Measurements from ENCODE around the gene KCNQ1. TPM values are rescaled to one million over a fixed set of nuclear protein-coding genes. Genes with fewer than 3 reads are reported as not detected.

The KCNQ1 gene
- total RNA-seq, 1 experiment from 2014 or later, result 1.0 TPM

GRCh38 chr11:2737226-2737590 lies 292.4 kb downstream of the KCNQ1 start:
- Histone ChIP-seq H3K4me1 (peaks cover 32% of the 10 kb centered on the region), H3K4me3 (ENCODE audit: low read depth, low read length) (no peak overlapping the region), H3K9me3 (no peaks in the 10 kb centered on the region), H3K36me3 (ENCODE audit: control insufficient read depth, insufficient read depth, low read length) (no peaks in the 10 kb centered on the region), H3K27me3 (replicated peaks; ENCODE audit: control insufficient read depth, insufficient read depth, low read length) (no peaks in the 10 kb centered on the region)
- ChIA-PET CTCF (no interaction called here), POLR2A (no interaction called here)
- Mint-ChIP-seq H3K27me3 (ENCODE audit: insufficient read depth, unreplicated experiment) (no peaks in the 10 kb centered on the region), H3K9me3 (ENCODE audit: unreplicated experiment) (no peaks in the 10 kb centered on the region), H3K27ac (ENCODE audit: unreplicated experiment) (peak overlapping the region; percentile 73), H3K4me3 (ENCODE audit: unreplicated experiment) (no peak overlapping the region), H3K36me3 (ENCODE audit: insufficient read depth, unreplicated experiment) (no peaks in the 10 kb centered on the region), H3K4me1 (ENCODE audit: low read depth, unreplicated experiment) (peaks cover 27% of the 10 kb centered on the region)
- no TSS peak for BruUV-seq (replicated peaks)
- TF ChIP-seq CTCF (IDR thresholded peaks at IDR 0.05; ENCODE audit: insufficient read depth in 1 of 2, low read depth in 1 of 2, low read length in 1 of 2, severe bottlenecking in 1 of 2, unreplicated experiment in 1 of 2), result no peak
- intact Hi-C loops (cut with micrococcal nuclease; ENCODE audit: unreplicated experiment), result no loop called here
- DNase-seq, result no peak

GRCh38 chr11:2737866-2738265 lies 293.1 kb downstream of the KCNQ1 start:
- Histone ChIP-seq H3K27me3 (replicated peaks; ENCODE audit: control insufficient read depth, insufficient read depth, low read length) (no peaks in the 10 kb centered on the region), H3K36me3 (ENCODE audit: control insufficient read depth, insufficient read depth, low read length) (no peaks in the 10 kb centered on the region), H3K4me3 (ENCODE audit: low read depth, low read length) (no peak overlapping the region), H3K9me3 (no peaks in the 10 kb centered on the region), H3K4me1 (peaks cover 34% of the 10 kb centered on the region)
- ChIA-PET CTCF (no interaction called here), POLR2A (no interaction called here)
- Mint-ChIP-seq H3K4me1 (ENCODE audit: low read depth, unreplicated experiment) (peaks cover 27% of the 10 kb centered on the region), H3K27me3 (ENCODE audit: insufficient read depth, unreplicated experiment) (no peaks in the 10 kb centered on the region), H3K27ac (ENCODE audit: unreplicated experiment) (peak overlapping the region; percentile 73), H3K9me3 (ENCODE audit: unreplicated experiment) (no peaks in the 10 kb centered on the region), H3K4me3 (ENCODE audit: unreplicated experiment) (no peak overlapping the region), H3K36me3 (ENCODE audit: insufficient read depth, unreplicated experiment) (no peaks in the 10 kb centered on the region)
- no peak for DNase-seq
- intact Hi-C loops (cut with micrococcal nuclease; ENCODE audit: unreplicated experiment), result no loop called here
- TF ChIP-seq CTCF (IDR thresholded peaks at IDR 0.05; ENCODE audit: insufficient read depth in 1 of 2, low read depth in 1 of 2, low read length in 1 of 2, severe bottlenecking in 1 of 2, unreplicated experiment in 1 of 2), result no peak
- BruUV-seq (replicated peaks), result no TSS peak

GRCh38 chr11:2738551-2739431 lies 294.0 kb downstream of the KCNQ1 start:
- ChIA-PET CTCF (no interaction called here), POLR2A (no interaction called here)
- Histone ChIP-seq H3K4me1 (peaks cover 34% of the 10 kb centered on the region), H3K36me3 (ENCODE audit: control insufficient read depth, insufficient read depth, low read length) (no peaks in the 10 kb centered on the region), H3K27me3 (replicated peaks; ENCODE audit: control insufficient read depth, insufficient read depth, low read length) (no peaks in the 10 kb centered on the region), H3K4me3 (ENCODE audit: low read depth, low read length) (no peak overlapping the region), H3K9me3 (no peaks in the 10 kb centered on the region)
- Mint-ChIP-seq H3K4me1 (ENCODE audit: low read depth, unreplicated experiment) (peaks cover 27% of the 10 kb centered on the region), H3K27me3 (ENCODE audit: insufficient read depth, unreplicated experiment) (no peaks in the 10 kb centered on the region), H3K4me3 (ENCODE audit: unreplicated experiment) (no peak overlapping the region), H3K36me3 (ENCODE audit: insufficient read depth, unreplicated experiment) (no peaks in the 10 kb centered on the region), H3K27ac (ENCODE audit: unreplicated experiment) (no peak overlapping the region), H3K9me3 (ENCODE audit: unreplicated experiment) (no peaks in the 10 kb centered on the region)
- DNase-seq, result no peak
- intact Hi-C loops (cut with micrococcal nuclease; ENCODE audit: unreplicated experiment), result no loop called here
- BruUV-seq (replicated peaks), result no TSS peak
- TF ChIP-seq CTCF (IDR thresholded peaks at IDR 0.05; ENCODE audit: insufficient read depth in 1 of 2, low read depth in 1 of 2, low read length in 1 of 2, severe bottlenecking in 1 of 2, unreplicated experiment in 1 of 2), result no peak

All from Caco-2 (cell line).